ENCODE measurements around the gene SCTR. TPM values are rescaled to one million over a fixed set of nuclear protein-coding genes. Genes with fewer than 3 reads are reported as not detected.

The SCTR gene
- polyA plus RNA-seq, 1 experiment, result not detected

DNA sequence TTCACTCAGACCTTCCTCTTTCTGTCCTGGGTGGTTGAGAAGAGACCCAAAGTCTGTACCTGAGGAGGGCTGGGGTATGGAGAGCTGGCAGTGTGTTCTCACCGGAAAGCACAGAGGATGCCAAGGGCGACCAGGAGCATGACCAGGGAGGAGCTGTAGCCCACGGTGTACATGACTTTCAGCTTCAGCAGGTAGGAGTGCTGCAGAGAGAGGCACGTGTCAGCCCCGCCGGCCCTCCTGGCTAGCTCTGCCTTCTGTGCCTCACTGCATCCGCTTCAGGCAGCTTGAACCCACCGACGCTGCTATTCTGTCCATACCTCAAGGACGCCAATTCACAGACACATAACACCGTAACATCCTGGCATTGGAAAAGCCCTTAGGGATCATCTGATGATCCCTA, 58.6 kb downstream of the SCTR start:
- CTCF ChIA-PET, result interaction anchor here (1.2 to 3.7 kb wide), 2 partner anchors 11 to 57 kb away, joined by 3 to 22 read pairs; no protein-coding TSS in a partner anchor

DNA sequence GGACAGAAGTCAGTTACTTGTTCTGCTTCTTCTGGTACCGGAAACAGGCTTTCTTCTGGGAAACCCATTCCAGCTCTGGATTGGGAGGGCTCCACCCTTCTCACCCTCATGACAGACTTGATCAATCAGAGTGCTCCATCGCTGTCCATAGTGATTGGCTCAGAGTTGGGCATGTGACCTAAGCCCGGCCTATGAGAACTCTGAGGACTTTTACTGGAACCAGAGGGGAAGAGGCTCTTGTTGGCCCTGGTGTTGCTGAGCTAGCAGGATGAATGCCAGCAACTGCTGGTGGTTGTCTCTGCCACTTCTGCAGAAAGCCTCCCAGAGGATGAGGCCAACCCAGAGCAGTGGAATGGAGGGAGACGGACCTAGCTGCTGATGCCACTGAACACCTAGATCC, 59.3 kb downstream of the SCTR start:
- ChIA-PET CTCF (interaction anchor here (1.2 to 1.4 kb wide), 2 partner anchors 11 to 57 kb away, joined by 3 to 7 read pairs; no protein-coding TSS in a partner anchor), POLR2A (no interaction called here)
- TF ChIP-seq, protein P1, sequence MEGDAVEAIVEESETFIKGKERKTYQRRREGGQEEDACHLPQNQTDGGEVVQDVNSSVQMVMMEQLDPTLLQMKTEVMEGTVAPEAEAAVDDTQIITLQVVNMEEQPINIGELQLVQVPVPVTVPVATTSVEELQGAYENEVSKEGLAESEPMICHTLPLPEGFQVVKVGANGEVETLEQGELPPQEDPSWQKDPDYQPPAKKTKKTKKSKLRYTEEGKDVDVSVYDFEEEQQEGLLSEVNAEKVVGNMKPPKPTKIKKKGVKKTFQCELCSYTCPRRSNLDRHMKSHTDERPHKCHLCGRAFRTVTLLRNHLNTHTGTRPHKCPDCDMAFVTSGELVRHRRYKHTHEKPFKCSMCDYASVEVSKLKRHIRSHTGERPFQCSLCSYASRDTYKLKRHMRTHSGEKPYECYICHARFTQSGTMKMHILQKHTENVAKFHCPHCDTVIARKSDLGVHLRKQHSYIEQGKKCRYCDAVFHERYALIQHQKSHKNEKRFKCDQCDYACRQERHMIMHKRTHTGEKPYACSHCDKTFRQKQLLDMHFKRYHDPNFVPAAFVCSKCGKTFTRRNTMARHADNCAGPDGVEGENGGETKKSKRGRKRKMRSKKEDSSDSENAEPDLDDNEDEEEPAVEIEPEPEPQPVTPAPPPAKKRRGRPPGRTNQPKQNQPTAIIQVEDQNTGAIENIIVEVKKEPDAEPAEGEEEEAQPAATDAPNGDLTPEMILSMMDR (IDR thresholded peaks at IDR 0.05; ENCODE audit: insufficient read depth, low read depth, low read length), result no peak
- Histone ChIP-seq H3K27me3 (ENCODE audit: control insufficient read depth, insufficient read depth, low read length) (no peaks in the 10 kb centered on the region; the same call in 1 of the 2 replicates), H3K4me3 (ENCODE audit: low read depth, low read length) (no peak overlapping the region), H3K36me3 (ENCODE audit: control insufficient read depth, insufficient read depth, low read length) (no peaks in the 10 kb centered on the region)
- DNase-seq (ENCODE audit: low read depth), result no peak

More for the DNA sequence above, 58.6 kb downstream of the SCTR start:
- H3K4me3 ChIP-seq (ENCODE audit: low read depth, low read length), result no peak overlapping the region
- POLR2A ChIA-PET, result no interaction called here
- TF ChIP-seq, protein P1 (IDR thresholded peaks at IDR 0.05; ENCODE audit: insufficient read depth, low read depth, low read length), result no peak
- no peaks in the 10 kb centered on the region; the same call in 1 of the 2 replicates for H3K27me3 ChIP-seq (ENCODE audit: control insufficient read depth, insufficient read depth, low read length)
- no peaks in the 10 kb centered on the region for H3K36me3 ChIP-seq (ENCODE audit: control insufficient read depth, insufficient read depth, low read length)
- DNase-seq (ENCODE audit: low read depth), result no peak

DNA sequence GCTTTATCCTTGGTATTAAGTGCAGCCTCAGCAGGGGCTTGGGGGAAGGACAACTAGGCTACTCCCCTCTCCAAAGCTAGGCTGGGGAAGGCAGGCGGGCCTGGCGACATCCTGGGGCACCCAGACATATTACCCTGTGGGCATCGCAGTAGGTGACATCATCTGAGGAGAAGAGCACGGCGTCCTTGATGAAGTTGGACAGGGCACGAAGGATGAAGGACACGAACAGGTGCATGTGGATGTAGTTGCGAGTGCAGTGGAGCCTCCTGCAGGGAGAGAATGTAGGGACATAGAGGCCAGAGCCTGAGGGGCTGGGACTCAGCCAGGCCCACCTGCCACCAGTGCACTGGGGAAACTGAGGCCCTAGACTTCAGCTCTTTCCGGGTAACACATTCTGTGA, 60.3 kb downstream of the SCTR start:
- ChIA-PET CTCF (interaction anchor here (1.1 to 1.4 kb wide), 2 partner anchors 12 to 60 kb away, joined by 3 to 7 read pairs; no protein-coding TSS in a partner anchor), POLR2A (no interaction called here)
- no peaks in the 10 kb centered on the region; the same call in 1 of the 2 replicates for H3K27me3 ChIP-seq (ENCODE audit: control insufficient read depth, insufficient read depth, low read length)

DNA sequence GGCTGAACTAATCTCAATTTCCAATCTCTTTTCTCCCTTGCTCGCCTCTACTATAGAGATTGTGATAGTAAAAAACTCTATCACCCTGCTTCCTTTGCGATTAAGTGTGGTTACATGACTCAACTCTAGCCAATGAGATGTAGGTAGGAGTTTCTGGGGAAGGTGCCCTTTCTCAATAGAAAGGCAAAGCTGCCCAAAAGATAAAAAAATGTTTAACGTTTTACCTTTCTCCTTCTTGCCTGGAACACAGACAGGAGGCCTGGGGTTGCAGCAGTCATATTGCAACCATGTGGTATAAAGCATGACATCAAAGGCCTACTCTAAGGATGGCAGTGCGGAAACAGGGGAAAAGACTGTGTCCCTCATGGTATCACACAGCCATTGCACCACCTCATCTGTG, 61.1 kb downstream of the SCTR start:
- POLR2A ChIA-PET, result no interaction called here
- CTCF ChIA-PET, result interaction anchor here (1.1 to 4.0 kb wide), 2 partner anchors 13 to 59 kb away, joined by 3 to 23 read pairs; no protein-coding TSS in a partner anchor
- no peak for DNase-seq (ENCODE audit: low read depth)
- Histone ChIP-seq H3K4me3 (ENCODE audit: low read depth, low read length) (no peak overlapping the region), H3K27me3 (ENCODE audit: control insufficient read depth, insufficient read depth, low read length) (no peaks in the 10 kb centered on the region; the same call in 1 of the 2 replicates), H3K36me3 (ENCODE audit: control insufficient read depth, insufficient read depth, low read length) (no peaks in the 10 kb centered on the region)
- TF ChIP-seq, protein P1 (IDR thresholded peaks at IDR 0.05; ENCODE audit: insufficient read depth, low read depth, low read length), result no peak

More for the DNA sequence above, 60.3 kb downstream of the SCTR start:
- TF ChIP-seq, protein P1 (IDR thresholded peaks at IDR 0.05; ENCODE audit: insufficient read depth, low read depth, low read length), result no peak
- Histone ChIP-seq H3K4me3 (ENCODE audit: low read depth, low read length) (no peak overlapping the region), H3K36me3 (ENCODE audit: control insufficient read depth, insufficient read depth, low read length) (no peaks in the 10 kb centered on the region)
- DNase-seq (ENCODE audit: low read depth), result no peak

DNA sequence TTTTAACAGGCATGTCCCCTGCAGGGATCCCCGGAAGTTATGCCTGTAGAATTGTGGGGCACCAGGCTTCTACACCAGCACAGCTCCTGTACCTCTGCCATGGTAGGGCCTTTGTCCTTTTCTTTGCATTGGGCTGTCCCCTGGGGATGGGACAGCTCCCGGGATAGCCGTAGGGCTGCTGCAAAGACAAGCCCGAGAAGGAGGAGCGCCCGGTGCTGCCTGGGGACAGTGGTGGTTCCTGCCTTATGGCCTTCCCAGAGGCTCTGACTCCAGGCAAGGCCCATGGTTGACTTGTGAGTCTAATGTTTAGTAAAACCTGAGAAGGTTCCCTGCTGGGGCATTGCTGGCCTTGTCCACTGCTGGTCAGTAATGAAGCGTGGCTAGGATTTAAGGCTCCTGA, 61.7 kb downstream of the SCTR start:
- TF ChIP-seq, protein P1 (IDR thresholded peaks at IDR 0.05; ENCODE audit: insufficient read depth, low read depth, low read length), result no peak
- ChIA-PET POLR2A (no interaction called here), CTCF (interaction anchor here (4.0 kb wide), 1 partner anchor 13 kb away, joined by 23 read pairs; no protein-coding TSS in a partner anchor)
- H3K36me3 ChIP-seq (ENCODE audit: control insufficient read depth, insufficient read depth, low read length), result no peaks in the 10 kb centered on the region
- no peaks in the 10 kb centered on the region; the same call in 1 of the 2 replicates for H3K27me3 ChIP-seq (ENCODE audit: control insufficient read depth, insufficient read depth, low read length)
- H3K4me3 ChIP-seq (ENCODE audit: low read depth, low read length), result no peak overlapping the region
- DNase-seq (ENCODE audit: low read depth), result no peak

All from BJ (cell line).